H4 (cell line): Measurements from ENCODE around the gene PRTG. TPM values are rescaled to one million over a fixed set of nuclear protein-coding genes. Genes with fewer than 3 reads are reported as not detected.
"Not testable (repeated sequence)": the region's sequence is repeated elsewhere in the genome, so short reads cannot be mapped to it uniquely, and the experiment has no call there.

Experiments
- DNase-seq: peaks from one replicate; pipeline ENCODE4 v3.0.0-alpha.2; 2015; ENCODE audit warnings: low spot score
- total RNA-seq: library from RNA; depleted of rRNA; stranded (reverse); fragments of >200 nt; shearing (Covaris generic); gene quantifications from 2 replicates; pipeline ENCODE4 v1.2.3, GENCODE V29; 2014

Gene PRTG
- total RNA-seq, 1 experiment from 2014 or later, result 2.1 TPM

DNA sequence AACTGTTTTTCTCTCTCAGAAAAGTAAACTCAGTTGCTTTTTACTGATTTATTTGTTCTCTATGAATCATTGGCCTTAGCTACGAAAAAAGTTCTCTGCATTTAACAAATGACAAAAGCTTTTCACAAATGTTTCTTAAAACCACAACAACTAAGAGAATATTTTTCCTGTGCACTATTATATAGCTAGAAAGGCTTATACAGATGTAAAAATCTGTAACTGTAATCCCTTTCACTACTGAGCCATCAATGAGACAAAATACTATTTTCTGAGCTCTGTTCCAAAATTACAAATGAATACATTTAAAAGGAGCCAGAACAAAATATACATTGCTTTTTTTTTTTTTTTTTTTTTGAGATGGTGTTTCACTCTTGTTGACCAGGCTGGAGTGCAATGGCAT lies 109.2 kb downstream of the PRTG start:
- no peak for DNase-seq

DNA sequence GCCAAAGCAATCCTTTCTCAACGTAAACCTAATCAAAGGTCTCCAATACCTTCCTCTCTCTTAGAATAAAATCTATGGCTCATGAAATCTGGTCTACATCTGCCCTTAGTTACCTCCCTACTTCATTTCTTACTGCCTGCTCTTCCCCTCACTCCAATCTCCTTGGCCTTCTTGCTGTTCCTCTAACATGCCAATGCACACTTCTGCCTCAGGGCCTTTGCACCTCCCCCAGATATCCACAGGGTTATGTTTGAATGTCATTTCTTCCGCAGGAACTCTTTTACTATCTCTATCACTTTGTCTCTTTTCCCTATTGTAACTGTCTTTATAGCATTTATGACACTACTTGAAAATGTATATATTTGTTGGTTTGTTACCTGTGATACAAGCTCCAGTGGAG lies 110.5 kb downstream of the PRTG start:
- DNase-seq, result no peak

DNA sequence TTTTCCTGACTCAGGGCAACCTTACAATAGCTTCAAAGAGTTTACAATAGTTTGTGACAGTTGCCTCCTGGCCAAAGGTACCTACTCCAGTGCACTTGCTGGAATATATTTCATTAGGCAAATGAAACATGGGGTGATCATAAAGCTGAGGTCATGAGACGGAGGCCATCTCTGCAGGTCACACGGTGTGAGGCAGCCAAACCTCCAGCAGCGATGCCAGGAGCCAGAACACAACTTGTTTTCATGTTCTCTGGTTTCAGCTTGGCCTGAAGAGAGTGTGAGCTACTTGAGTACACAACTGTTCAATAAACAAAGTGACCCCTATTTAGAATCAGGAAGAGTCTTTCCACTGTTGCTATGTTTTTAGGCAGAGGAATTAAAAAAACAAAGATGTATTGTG lies 112.1 kb downstream of the PRTG start:
- no peak for DNase-seq

DNA sequence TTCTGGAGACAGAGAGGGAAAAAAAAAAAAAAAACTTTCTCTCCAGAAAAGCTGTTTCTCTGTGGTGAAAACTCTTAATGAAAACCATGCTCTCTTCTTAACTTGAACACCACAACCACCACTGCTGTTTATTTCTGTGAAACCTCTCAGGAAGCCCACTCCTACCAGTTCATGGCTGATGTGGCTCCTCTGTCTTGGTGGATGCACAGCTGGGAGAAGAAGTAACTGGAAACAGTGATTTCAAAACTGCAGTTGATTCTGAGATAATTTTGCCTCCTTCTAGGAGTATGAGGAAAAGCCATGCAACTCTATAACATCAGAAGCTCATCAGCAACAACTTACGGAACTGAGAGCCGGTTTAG lies 114.6 kb downstream of the PRTG start:
- DNase-seq, result no peak

DNA sequence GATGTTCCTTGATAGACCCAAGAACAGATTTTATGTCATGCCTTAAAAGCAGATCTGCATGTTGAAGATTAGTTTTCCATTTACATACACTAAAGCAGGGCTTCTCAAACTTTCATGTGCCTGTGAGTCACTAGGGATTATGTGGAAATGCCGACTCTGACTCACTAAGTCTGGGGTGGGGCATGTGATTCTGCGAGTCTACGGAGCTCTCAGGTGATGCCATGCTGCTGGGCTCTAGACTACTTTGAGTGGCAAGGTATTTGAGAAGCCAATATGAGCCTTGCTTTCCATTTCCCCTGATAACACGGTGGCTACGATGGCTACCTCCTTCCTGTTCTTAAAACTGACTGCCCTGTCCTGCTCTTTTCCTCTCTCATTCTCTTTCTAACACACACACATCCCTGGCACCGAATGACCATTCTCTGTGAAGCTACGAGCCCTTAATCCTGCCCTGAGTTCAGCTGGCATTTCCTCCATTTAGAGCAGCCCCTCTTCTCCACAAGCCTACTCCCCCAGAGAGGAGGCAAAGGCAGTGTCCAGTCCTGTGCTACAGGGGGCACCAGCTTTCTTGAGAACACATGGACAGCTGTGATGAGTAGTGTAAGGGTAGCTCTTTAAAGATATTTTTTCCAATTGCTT lies 115.1 kb downstream of the PRTG start:
- peak; percentile 90 for DNase-seq

DNA sequence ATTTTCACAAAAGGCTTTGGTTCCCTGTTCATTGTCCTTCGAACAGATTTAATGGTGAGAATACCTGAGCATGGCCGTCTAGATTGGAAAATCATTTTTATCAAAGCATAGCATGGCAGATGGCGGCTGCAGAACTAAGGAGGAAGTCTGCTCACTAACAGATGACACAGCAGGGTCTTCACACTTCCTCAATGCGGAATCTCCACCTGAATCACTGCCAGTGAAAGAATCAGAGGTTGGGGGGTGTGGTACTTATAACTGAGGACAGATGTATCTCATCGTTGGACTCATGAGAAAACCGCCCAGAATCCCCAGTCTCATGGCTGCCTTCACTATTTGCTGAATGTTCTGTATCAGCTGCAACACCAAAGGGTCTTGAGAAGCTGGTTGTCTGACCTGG lies 123.2 kb downstream of the PRTG start:
- DNase-seq, result no peak

DNA sequence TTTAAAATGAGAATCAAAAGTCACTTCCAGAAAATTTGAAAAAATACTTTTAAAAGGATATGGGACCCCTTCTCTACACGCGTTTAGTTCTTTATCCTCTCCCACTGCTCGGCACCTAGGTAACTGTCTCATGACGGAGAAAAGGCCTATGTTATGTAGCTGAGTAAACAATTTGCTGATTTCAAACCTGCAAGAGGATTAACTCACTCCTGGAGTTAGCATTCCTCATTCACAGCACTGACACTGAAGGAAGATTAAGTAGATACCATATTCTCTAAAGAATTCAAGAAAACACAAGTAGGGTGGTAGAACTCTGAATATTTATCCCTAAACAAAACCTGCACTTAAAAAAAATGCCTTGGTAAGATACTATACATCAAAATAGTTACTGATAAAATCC lies 124.6 kb downstream of the PRTG start:
- no peak for DNase-seq

DNA sequence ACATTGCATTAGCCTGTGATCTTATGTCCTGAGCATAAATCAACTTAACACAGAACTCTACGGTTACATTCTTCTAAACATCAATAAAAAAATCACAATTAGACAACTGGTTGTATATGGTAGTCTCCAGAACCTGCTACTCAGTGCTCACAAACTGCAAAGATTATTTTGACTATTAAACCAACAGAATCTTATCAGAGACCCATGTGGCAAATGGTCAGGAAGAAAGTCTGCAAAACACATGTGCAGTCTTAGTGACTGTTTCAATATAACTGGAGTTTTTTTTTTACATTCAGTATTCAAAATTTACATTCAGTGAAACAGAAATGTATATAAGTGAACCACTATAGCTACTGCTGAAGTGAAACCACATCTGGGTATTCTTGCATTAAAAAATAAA lies 127.5 kb downstream of the PRTG start:
- no peak for DNase-seq

DNA sequence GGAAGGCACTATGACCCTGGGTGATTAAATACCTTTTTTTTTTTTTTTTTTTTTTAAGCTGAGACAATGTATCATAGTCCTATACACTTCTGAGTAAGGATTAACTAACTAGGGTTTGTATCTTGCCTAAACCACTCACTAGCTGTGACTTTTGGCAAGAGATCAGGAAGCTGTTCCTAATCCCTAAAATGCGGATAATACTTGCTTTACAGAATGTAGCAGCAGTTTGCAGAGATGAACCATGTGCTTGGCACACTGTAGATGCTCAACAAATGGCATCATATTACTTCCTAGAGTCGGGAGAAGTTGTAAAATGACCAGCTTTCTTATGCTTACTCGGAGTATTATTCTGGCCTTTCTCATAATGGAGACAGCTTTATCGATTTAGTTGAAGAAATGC lies 129.2 kb downstream of the PRTG start:
- DNase-seq, result no peak

DNA sequence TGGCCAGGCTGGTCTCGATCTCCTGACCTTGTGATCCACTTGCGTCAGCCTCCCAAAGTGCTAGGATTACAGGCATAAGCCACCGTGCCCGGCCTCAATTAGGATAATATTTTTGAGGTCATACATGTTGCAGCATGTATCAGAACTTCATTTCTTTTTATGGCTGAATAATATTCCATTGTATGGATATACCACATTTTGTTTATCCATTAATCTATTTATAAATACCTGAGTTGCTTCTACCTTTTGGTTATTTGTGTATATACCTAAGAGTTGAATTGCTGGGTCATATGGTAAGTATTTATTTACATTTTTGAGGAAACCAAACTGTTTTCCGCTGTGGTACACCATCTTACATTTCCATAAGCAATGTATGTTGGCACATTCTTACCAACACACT lies 136.7 kb downstream of the PRTG start:
- no peak for DNase-seq

DNA sequence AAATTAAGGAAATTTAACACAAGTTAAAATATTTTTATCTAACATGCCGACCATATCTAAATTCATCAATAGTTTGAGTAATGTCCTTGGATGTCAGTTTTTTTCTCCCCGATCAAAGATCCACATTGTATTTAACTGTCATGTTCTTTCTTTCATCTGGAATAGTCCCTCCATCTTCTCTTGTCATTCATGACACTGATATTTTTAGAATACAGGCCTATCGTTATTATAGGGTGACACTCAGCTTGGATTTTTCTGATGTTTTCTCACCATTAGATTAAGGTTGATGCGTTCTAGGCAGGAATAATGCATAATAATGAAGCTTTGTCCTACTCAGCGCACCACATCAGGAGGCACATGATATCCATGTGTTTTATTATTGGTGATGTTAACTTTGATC lies 141.6 kb downstream of the PRTG start:
- DNase-seq, result no peak

DNA sequence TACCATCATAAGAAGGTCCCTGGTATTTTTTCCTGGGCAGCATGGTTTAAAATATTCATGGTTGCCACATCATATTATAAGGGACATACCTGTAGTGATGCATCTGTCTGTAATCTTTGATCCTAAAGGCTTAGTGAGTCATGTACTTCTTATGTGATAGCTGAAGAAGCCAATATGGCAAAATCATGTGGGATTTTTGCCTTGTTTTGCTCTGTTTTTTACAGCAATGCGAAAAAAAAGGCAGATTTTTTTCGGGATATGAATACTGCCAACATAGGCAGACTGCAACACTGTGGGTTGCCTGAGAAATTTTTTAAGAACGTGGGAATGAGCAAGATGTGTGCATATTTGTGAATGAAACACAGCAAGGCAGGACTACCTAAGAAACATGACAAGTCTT lies 143.5 kb downstream of the PRTG start:
- DNase-seq, result no peak

DNA sequence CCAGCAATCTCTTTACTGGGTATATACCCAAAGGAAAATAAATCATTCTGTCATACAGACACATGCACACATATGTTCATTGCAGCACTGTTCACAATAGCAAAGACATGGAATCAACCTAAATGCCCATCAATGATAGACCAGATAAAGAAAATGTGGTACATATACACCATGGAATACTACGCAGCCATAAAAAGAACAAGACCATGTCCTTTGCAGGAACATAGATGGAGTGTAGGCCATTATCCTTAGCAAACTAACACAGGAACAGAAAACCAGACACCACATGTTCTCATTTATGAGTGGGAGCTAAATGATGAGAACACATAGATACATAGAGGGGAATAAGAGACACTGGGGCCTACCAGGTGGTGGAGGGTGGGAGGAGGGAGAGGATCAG lies 149.9 kb downstream of the PRTG start:
- not testable (repeated sequence) for DNase-seq

DNA sequence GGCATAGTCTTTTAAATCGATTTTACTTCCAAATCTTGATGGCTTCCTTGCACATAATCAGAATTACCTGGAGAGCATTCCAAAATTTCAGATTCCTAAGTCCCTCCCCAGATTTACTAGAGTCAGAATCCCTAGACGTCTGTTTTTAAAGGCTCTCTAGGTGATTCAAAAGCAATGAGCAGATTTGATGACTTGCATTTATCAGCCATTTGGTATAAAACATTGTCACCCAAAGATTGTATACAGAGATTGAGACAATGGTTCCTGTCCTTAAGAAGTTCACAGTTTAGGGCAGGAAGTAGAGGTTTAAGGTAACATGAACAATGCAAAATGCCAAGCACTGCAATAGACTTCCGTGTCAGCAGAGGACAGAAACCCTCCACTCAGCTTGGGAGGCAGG lies 152.2 kb downstream of the PRTG start:
- no peak for DNase-seq

DNA sequence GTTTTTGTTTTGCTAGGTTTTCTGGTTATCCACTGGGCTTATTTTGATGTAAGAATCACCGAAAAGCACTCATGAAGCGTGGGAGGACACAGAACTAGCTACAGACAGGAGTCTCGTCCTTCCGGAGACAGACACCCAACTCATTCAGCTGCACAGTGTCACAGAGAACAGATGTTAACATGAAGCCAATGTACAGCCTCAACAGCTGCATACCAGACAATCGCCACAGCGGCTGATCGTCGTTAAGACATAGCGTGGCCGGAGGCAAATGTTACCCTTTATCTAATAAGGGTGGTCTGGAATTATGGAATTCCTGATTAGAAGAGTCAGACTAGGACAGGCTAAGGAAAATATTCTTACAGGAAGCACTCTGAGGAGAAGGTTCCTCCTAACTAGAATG lies 153.7 kb downstream of the PRTG start:
- DNase-seq, result no peak

DNA sequence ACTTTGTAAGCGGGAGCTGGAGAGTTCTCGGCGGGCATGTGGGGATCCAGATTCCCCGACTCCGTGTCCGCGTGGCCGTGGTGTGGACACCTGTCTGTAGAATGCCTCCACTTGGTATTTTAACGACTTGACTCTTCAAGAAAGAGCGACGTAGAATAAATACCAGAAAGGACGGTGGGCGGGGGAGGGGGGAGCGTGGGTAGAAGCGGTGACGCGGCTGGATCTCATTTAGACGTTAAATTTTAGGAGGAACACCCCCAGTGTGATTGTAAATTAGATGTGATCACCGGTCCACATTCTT lies 154.2 kb downstream of the PRTG start:
- DNase-seq, result no peak

DNA sequence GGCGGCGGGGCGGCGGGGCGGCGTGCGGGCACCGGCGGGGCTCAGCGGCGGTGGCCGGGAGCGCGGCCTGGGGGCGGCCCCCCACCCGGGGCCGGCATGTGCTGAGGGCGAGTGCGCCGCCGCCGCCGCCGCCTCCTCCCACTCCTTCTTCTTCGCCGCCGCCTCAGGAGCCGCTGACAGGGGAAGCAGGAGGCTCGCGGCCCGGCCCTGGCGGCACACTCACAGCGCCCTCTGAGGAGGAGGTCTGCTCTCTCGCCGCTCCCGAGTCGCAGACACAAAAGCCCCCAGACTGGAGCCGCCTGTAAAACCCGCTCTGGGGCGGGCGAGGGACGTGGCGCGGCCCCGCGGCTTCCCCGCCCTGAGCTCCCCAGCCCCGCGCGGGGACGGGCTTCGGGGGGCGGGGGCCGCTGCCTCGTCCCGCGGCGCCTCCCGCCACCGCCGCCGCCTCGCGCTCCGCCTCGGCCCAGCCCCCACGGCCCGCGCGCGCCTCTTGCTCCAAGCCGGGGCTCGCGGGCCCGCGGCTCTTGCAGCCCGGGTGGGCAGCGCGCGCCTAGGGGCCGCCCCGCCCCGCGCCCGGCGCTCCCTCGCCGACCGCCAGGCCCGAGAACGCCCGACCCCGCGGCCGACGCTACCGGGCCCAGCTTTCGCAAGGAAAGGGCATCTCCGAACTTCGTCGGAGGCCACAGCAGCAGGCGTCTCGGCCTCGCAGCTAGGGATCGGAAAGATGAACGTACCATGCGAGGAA lies 154.7 kb downstream of the PRTG start, which contains the start of gene PYGO1:
Gene PYGO1, minus strand, starts transcription at position 276 of the 745 bp plus-strand sequence. CDS start 462 bp downstream, outside the sequence.
- peak; percentile 28 for DNase-seq

DNA sequence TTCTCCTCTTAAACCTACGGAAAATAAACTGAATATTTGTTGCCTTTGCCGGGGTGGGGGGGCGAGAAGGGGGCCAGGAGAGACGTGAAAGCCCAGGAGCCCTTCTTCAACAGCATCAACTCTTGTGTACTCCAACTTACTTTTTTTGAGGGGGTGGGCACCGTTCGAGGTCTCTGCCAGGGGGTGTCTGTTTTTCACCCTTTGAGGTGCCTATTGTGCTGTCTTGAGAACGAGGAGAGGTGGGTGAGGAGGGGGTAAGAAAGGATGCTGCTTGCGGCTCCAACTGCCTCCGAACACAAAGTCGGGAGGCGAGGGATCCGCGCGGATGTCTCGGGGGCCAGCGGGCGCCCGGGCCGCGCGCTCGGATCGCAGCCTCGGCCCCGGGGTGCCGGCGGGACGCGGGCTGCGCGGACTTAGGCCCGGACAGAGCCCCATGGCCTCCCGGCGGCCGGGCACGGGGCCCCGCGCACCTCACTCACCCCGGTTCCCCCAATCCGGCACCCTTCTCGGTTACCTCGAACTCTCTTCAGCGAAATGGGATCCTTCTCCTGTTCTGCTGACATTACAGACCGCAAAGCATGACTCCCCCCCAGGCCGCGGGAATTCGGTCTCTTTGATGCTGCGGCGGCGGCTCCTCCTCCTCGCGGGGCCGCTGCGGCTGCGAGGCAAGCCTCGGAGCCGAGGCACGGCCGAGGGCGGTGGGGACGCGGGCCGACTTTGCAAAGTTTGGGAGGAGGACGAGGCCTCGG lies 155.5 kb downstream of the PRTG start:
- DNase-seq, result peak; percentile 18

DNA sequence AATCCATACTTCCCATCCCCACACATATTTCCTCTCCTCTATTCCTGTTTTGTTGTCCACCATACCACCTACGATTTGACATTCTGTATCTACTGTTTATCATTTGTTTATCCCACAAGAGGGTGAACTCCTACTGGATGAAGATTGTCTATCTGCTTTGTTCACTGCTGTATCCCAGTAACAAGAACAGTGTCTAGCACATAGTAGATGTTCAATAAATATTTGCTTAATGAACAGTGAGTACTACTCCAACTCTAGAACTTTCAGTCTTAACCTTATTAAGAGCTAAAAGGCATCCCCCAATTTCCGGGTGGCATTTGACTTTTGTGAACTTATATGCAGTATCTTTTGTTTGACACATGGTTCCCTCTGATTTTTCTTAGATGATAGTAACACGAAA lies 156.1 kb downstream of the PRTG start:
- no peak for DNase-seq

DNA sequence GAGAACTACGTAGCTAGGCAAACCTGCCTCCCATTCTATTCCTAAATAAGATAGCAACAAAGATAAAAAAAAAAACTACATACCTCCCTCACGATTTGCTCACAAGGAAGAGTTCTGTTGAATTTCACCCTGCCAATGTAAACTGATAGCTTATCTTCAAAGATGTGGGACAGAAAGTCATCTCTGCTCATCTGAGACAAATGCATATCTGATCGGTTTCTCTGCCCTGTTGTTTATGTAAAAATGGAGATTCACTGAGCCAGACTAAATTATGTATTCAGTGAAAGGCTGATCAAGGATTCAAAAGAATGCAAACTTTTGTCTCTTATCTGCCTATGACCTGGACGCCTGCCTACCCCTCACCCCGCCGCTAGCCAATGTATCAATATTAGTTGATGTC lies 166.0 kb downstream of the PRTG start:
- DNase-seq, result no peak

DNA sequence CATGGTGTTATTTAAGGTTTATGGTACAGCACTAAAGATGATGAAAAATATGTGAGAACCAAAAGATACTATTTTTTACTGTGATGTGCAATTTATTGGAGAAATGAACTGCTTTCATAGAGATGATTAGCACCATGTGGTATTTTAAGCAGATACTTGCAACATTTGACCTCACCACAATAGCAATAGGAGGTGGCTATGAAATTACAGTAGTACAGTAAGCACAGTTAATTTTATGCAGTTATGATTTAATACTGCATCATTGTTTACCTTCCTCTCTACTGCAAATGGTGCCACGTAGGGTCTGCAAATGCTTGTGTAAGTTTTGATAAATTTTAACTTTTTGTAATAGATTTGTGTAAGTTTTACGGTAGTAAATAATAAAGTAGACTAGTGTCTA lies 168.9 kb downstream of the PRTG start:
- no peak for DNase-seq

DNA sequence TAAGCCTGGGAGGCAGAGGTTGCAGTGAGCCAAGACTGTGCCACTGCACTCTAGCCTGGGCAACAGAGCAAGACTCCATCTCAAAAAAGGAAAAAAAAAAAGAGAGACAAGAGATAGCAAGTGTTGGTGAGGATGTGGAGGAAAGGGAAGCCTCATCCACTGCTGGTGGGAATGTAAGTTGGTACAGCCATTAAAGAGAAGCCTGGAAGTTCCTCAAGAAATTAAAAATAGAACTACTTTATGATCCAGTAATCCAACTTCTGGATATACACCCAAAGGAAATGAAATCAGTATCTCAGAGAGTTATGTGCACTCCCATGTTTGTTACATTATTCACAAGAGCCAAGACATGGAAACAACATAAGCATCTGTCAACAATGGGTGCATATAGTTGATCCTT lies 169.7 kb downstream of the PRTG start:
- DNase-seq, result no peak
